Renal cortical epithelial cell (primary cell): ENCODE data around the gene PXK. TPM values are rescaled to one million over a fixed set of nuclear protein-coding genes. Genes with fewer than 3 reads are reported as not detected.

Experiments
- DNase-seq: peaks from one replicate; pipeline ENCODE4 v3.0.0-alpha.2; 2011; ENCODE audit warnings: low read depth
- total RNA-seq: library from RNA; depleted of rRNA; stranded (reverse); fragments of >200 nt; gene quantifications from 2 replicates; pipeline ENCODE4 v1.2.3, GENCODE V29; 2014

Gene PXK
- total RNA-seq, 1 donor from 2014 or later, result 19.3 TPM

GRCh38 chr3:58383476-58383875, 50.8 kb downstream of the PXK start:
- DNase-seq, result peak; percentile 78

DNA sequence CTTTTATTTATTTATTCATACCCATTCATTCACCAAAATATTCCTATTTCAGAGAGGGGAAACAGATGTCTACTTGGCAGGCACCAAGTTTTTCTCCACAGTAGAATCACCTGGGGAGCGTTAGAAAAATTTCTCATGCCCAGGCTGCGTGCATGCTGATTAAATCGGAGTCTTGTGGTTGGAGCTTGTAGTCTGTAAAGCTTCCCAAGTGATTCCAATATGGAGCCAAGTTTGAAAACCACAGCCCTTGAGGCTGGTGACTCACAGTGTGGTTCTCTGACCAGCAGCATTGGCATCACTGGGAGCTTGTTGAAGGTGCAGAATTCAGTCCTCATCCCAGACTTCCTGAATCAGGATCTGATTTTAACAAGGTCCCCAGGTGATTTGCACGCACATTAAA, 51.2 kb downstream of the PXK start:
- DNase-seq, result peak; percentile 100

- DNase-seq, result no peak
Observed at GRCh38 chr3:58384381-58385090, 51.8 kb downstream of the PXK start.

DNA sequence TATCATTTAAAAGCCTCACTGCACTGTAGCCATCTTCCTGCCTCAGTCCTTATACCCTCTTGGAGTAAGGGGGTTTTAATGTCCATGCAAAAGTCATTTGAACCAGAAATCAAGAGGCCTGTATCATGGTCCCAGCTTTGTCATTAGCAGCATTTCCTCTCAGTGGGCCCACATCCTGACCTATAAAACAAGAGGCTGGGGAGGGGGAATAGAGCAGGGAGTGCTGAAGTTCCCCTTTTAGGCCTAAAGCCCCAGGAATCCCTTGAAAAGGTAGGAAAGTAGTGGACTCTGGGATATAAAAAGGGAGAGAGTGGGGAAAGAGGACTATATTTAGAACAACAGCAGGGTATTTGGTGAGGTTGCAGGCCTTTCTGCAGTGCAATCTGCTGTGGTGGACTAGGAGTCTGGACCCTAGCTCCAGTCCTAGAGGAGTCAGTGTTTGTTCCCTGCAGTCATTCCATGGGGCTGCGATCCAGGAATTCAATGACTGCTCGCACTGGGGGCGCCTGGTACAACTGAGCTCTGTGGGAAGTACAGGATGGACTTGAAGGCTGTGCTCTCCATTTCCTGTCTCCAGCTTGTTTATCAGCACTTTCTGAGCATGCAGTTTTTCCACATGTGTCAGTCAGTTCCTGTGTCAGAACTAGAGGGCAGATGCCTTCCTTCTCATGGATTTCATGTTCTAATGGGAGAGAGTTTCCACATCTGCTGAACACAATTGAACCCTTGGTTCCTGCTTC, 54.1 kb downstream of the PXK start:
- peak; percentile 70 for DNase-seq

- no peak for DNase-seq
Observed at GRCh38 chr3:58387650-58388546, 55.2 kb downstream of the PXK start.

DNA sequence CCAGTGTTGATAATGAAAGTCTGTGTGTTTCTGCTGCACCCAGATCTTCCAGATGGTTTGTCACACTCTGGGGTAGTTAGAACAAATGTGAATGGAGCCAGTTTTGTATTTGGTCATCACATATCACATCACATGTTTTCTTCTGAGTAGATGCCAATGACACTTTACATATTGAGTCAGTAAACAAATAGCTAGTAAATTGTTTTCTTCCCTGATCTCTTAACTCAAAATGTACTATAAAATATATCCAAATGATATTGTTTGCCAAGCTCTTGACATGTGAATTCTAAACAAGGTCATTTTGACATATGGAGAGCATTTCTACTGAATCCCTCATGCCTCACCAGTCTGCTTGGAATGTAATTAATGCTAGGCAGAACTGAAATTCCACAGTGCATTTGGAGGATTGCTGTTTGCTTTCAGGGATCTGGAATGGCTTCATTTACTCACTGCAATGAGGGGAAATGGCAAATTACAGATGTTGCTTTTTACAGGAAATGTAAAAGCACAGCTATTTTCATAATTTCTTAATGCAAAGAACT, 55.9 kb downstream of the PXK start:
- DNase-seq, result peak; percentile 81

DNA sequence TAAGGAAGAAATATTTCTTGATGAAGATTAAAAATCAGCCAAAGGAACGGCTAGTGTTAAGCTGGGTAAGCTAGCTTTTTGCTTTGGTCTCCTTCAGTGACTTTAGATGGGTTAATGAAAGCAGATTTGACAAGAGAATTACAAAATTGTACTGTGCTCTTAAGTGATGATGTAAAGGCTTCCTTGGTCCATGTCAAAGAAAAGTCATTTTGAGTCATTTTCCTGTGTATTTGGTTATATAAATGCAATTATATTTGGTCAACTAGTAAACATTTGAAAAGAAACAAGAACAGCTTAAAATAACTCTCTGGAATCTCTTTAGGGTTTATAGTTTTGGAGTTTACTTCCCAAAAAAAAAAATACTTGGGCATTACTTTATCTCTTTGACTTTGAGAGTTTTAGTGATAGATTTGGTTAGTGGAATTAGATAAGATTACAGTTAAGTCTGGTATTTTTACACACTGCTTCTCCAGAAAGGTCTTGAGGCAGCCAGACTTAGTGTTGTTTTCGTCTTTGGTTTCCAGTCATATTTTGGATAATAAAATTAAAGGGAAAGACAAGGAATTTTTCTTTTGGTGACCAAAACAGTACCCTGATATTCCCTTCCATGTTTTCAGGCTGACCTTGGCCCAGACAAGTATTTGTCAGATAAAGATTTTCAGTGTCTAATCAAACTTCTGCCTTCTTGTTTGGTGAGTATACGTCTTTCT, 58.6 kb downstream of the PXK start:
- no peak for DNase-seq

DNA sequence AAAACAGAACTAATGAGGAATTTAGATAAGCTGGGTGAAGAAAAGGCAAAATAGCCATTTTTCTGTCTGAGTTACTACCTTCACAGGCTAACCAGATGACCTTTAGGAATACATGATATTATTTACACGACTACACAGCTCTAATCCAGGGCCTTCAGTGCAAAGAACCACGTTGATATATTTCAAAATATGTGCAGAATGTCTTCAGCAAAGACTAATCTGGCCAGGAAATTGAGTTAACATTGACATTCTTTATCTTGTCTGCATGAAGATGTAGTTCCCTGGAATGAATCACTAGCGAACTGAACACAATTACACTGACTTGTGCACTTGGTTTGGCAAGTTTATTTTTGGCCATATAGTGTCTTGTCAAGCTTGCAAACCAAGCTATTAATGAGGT, 59.5 kb downstream of the PXK start:
- no peak for DNase-seq

GRCh38 chr3:58394339-58394738, 61.6 kb downstream of the PXK start:
- no peak for DNase-seq

DNA sequence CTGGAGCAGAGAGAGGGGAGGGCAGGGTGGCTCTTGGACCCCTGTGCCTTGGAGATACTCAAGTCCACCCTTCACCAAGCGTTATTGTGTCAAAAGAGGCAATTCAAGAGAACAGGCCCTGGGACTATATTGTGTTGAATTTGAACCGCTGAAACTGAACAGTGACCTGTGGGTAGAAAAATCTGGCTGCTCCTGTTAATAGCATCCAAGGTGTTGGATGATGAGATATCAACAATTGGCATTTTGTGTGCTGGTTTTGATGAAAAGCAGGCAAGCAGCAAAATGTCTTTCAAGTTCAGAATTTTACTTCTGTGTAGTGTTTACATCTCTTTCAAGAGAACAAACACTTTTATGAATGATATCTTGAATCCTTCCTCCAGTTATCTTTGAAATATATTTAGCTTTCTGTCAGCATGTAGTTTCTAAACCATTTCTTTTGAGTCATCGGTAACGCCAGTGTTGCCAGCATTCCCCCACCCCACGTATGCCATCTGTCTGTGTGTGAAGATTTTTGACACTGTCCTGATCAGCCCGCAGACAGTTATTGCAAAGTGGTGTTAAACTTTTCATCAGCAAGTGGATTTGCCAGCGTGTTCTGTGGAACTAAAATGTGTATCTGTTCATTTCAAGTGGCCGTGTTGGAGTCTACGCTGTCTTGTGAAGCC, 66.1 kb downstream of the PXK start:
- DNase-seq, result no peak

DNA sequence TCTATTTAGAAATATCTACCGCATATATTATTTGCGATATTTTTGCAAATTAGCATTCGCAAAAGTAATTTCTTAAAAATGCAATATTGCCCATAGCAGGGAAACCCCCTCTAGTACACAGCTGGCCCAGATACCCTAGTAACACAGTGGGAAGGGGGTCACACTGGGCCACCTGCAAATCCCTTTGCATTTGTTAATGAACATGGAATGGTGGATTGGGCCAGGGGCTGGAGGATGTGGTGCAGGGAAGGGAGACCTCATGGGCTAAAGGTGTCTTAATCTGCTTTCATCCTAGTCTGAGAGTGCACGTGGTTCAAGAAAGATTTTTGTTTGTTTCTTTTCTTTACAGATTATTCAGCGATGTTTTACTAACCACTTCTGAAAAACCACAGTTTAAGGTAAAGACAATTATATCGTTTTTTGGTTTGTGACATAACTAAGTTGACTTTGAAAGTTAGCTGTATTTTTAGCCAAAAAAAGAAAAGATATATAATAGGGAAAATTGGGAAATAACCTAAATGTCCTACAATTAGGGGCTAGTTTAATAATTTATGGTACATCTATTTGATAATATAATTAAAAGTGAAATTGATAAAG, 70.9 kb downstream of the PXK start:
- DNase-seq, result no peak

GRCh38 chr3:58404396-58404795, 71.7 kb downstream of the PXK start:
- peak; percentile 79 for DNase-seq

GRCh38 chr3:58408906-58409305, 76.2 kb downstream of the PXK start:
- no peak for DNase-seq

GRCh38 chr3:58409663-58410062, 77.0 kb downstream of the PXK start:
- DNase-seq, result no peak

DNA sequence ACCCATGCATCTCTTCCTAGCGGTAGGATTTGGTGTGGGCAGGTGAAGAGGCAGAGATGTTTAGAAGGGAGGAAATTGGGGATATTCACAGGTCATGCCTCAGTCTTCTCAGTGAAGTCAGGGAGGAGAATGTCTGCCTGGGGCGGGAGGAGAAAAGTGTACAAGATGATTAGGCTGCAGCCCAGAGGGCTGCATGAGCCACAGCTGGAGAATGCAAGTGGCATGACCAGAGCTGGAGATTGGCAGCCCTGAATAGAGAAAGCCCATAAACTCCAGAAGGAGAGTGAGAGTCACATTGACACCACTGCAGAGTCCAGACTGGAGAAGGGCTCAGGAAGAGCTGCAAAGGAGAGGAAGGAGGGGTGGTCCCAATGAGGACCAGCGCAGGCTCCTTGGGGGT, 78.3 kb downstream of the PXK start:
- no peak for DNase-seq

GRCh38 chr3:58411851-58412830, 79.4 kb downstream of the PXK start:
- DNase-seq, result no peak

- peak; percentile 63 for DNase-seq
Observed at GRCh38 chr3:58414538-58415197, 82.0 kb downstream of the PXK start.

- DNase-seq, result peak; percentile 89
Observed at GRCh38 chr3:58416191-58416590, 83.5 kb downstream of the PXK start.

DNA sequence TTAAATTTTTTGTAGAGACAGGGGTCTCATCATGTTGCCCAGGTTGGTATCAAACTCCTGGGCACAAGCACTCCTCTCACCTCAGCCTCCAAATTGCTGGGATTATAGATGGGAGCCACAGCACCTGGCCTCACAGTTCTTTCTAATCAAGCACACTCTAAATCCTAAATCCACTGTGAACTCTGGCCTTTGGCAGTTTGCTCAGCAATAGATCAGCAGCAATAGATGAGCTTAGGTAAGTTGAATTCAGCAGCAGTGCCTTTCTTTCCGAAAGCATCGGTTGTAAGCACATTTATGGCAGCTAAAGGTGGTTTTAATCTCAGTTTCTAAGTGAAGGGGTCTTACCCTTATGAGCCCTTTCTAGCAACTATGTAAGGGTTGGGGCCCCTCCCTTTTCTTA, 84.4 kb downstream of the PXK start:
- no peak for DNase-seq
